Stimulated activated naive CD4-positive, alpha-beta T cell treated with Interleukin-2 at 50 U/mL for 16 hours (primary cell): ENCODE results near the gene TMBIM4.

Experiments
- DNase-seq: peaks from one replicate; lab custom pipeline; 2025; lab: John Stamatoyannopoulos, UW

The TMBIM4 gene

GRCh38 chr12:66090157-66090556 is 79.6 kb downstream of the TMBIM4 start:
- no peak for DNase-seq

GRCh38 chr12:66087365-66087943 is 82.3 kb downstream of the TMBIM4 start:
- peak; percentile 20 for DNase-seq

- DNase-seq = no peak
These were observed 83.8 kb downstream of the TMBIM4 start for GRCh38 chr12:66085998-66086397.
